HEK293 (cell line): ENCODE measurements around the gene NID1.

Experiments
- KLF1 ChIP-seq: fragments of 450-650 bp; formaldehyde crosslinking; IDR thresholded peaks from 2 replicates; pipeline ENCODE4 v1.5.1; 2016; ENCODE audit warnings: missing biosample characterization, missing genetic modification characterization
- KLF16 ChIP-seq: fragments of 450-650 bp; formaldehyde crosslinking; IDR thresholded peaks from 2 replicates; pipeline ENCODE4 v1.5.1; 2017; ENCODE audit warnings: missing biosample characterization, missing genetic modification characterization
- REPIN1 ChIP-seq: fragments of 450-650 bp; formaldehyde crosslinking; IDR thresholded peaks from 2 replicates; pipeline ENCODE4 v1.5.1; 2017; ENCODE audit warnings: missing biosample characterization, missing genetic modification characterization, low read depth
- TCF7L2 ChIP-seq: IDR thresholded peaks from 2 replicates; pipeline ENCODE4 v1.6.1; 2011; ENCODE audit warnings: low read depth, mild to moderate bottlenecking, inconsistent platforms, low read length, moderate library complexity, borderline replicate concordance
- ZBTB17 ChIP-seq: fragments of 450-650 bp; formaldehyde crosslinking; IDR thresholded peaks from 2 replicates; pipeline ENCODE4 v1.5.1; 2016; ENCODE audit warnings: missing biosample characterization, missing genetic modification characterization
- ZBTB49 ChIP-seq: fragments of 450-650 bp; formaldehyde crosslinking; IDR thresholded peaks from 2 replicates; pipeline ENCODE4 v1.5.1; 2016; ENCODE audit warnings: missing biosample characterization, missing genetic modification characterization, low read depth
- ZBTB6 ChIP-seq: fragments of 450-650 bp; formaldehyde crosslinking; IDR thresholded peaks from 2 replicates; pipeline ENCODE4 v1.5.1; 2017; ENCODE audit warnings: missing biosample characterization, missing genetic modification characterization
- ZFP69B ChIP-seq: fragments of 450-650 bp; formaldehyde crosslinking; IDR thresholded peaks from 2 replicates; pipeline ENCODE4 v1.5.1; 2016; ENCODE audit warnings: missing biosample characterization, missing genetic modification characterization
- ZNF121 ChIP-seq: fragments of 450-650 bp; formaldehyde crosslinking; IDR thresholded peaks from 2 replicates; pipeline ENCODE4 v1.5.1; 2016; ENCODE audit warnings: missing biosample characterization, missing genetic modification characterization
- ZNF169 ChIP-seq: fragments of 450-650 bp; formaldehyde crosslinking; IDR thresholded peaks from 2 replicates; pipeline ENCODE4 v1.5.1; 2016; ENCODE audit warnings: missing biosample characterization, missing genetic modification characterization
- ZNF26 ChIP-seq: fragments of 450-650 bp; formaldehyde crosslinking; IDR thresholded peaks from 2 replicates; pipeline ENCODE4 v1.5.1; 2016; ENCODE audit warnings: missing biosample characterization, missing genetic modification characterization
- ZNF266 ChIP-seq: fragments of 450-650 bp; formaldehyde crosslinking; IDR thresholded peaks from 2 replicates; pipeline ENCODE4 v1.5.1; 2016; ENCODE audit warnings: missing biosample characterization, missing genetic modification characterization, low read depth
- ZNF280D ChIP-seq: fragments of 450-650 bp; formaldehyde crosslinking; IDR thresholded peaks from 2 replicates; pipeline ENCODE4 v1.5.1; 2016; ENCODE audit warnings: missing biosample characterization, missing genetic modification characterization
- ZNF391 ChIP-seq: fragments of 450-650 bp; formaldehyde crosslinking; IDR thresholded peaks from 2 replicates; pipeline ENCODE4 v1.5.1; 2016; ENCODE audit warnings: low read depth, missing biosample characterization, missing genetic modification characterization, borderline replicate concordance
- ZNF426 ChIP-seq: fragments of 450-650 bp; formaldehyde crosslinking; IDR thresholded peaks from 2 replicates; pipeline ENCODE4 v1.5.1; 2017; ENCODE audit warnings: missing biosample characterization, missing genetic modification characterization, mild to moderate bottlenecking, inconsistent platforms, moderate library complexity
- ZNF514 ChIP-seq: fragments of 450-650 bp; formaldehyde crosslinking; IDR thresholded peaks from 2 replicates; pipeline ENCODE4 v1.5.1; 2016; ENCODE audit warnings: missing biosample characterization, missing genetic modification characterization
- ZNF548 ChIP-seq: fragments of 450-650 bp; formaldehyde crosslinking; IDR thresholded peaks from 2 replicates; pipeline ENCODE4 v1.5.1; 2016; ENCODE audit warnings: missing biosample characterization, missing genetic modification characterization
- ZNF555 ChIP-seq: fragments of 450-650 bp; formaldehyde crosslinking; conservative IDR thresholded peaks from 2 replicates; pipeline ENCODE4 v1.5.1; 2017; ENCODE audit warnings: missing biosample characterization, mild to moderate bottlenecking, missing genetic modification characterization, inconsistent platforms
- ZNF561 ChIP-seq: fragments of 450-650 bp; IDR thresholded peaks from 2 replicates; pipeline ENCODE4 v1.5.1; 2018; ENCODE audit warnings: missing biosample characterization, missing genetic modification characterization, borderline replicate concordance
- ZNF580 ChIP-seq: fragments of 450-650 bp; formaldehyde crosslinking; IDR thresholded peaks from 2 replicates; pipeline ENCODE4 v1.5.1; 2016; ENCODE audit warnings: missing biosample characterization, missing genetic modification characterization
- ZNF585B ChIP-seq: fragments of 450-650 bp; formaldehyde crosslinking; IDR thresholded peaks from 2 replicates; pipeline ENCODE4 v1.5.1; 2016; ENCODE audit warnings: missing biosample characterization, missing genetic modification characterization
- ZNF623 ChIP-seq: fragments of 450-650 bp; formaldehyde crosslinking; IDR thresholded peaks from 2 replicates; pipeline ENCODE4 v1.5.1; 2016; ENCODE audit warnings: missing biosample characterization, missing genetic modification characterization
- ZNF701 ChIP-seq: fragments of 450-650 bp; formaldehyde crosslinking; IDR thresholded peaks from 2 replicates; pipeline ENCODE4 v1.5.1; 2016; ENCODE audit warnings: missing biosample characterization, missing genetic modification characterization
- ZNF768 ChIP-seq: fragments of 450-650 bp; formaldehyde crosslinking; IDR thresholded peaks from 2 replicates; pipeline ENCODE4 v1.5.1; 2018; ENCODE audit warnings: missing biosample characterization, mild to moderate bottlenecking, missing genetic modification characterization
- ZNF776 ChIP-seq: fragments of 450-650 bp; formaldehyde crosslinking; IDR thresholded peaks from 2 replicates; pipeline ENCODE4 v1.5.0; 2017; ENCODE audit warnings: missing biosample characterization, missing genetic modification characterization, borderline replicate concordance

NID1 gene

GRCh38 chr1:236085545-236086159 lies 20.8 kb upstream of the NID1 start (continued):
- no peak; the same call in 1 of the 2 replicates for TF ChIP-seq ZNF266 (tag by site-specific recombination)
- TF ChIP-seq KLF1 (tag by site-specific recombination) = no peak
- TF ChIP-seq ZNF768 = no peak; the same call in 1 of the 2 replicates
- TF ChIP-seq ZNF548 (tag by site-specific recombination) = 0 out of 2 replicates have a peak, but pooled peaks have one; percentile 20
- TF ChIP-seq ZNF561 (tag by site-specific recombination) = no peak
- TF ChIP-seq ZNF121 (tag by site-specific recombination) = no peak
- TF ChIP-seq ZNF514 = 0 out of 2 replicates have a peak, but pooled peaks have one; percentile 10
- 0 out of 2 replicates have a peak, but pooled peaks have one; percentile 21 for TF ChIP-seq REPIN1 (tag by site-specific recombination)
- no peak for TF ChIP-seq ZNF585B
- TF ChIP-seq ZNF391 (tag by site-specific recombination) = no peak
- TF ChIP-seq ZNF580 (tag by site-specific recombination) = peak; percentile 27; the same call in 1 of the 2 replicates
- TF ChIP-seq TCF7L2 = no peak
- no peak for TF ChIP-seq ZBTB6 (tag by site-specific recombination)
- peak; percentile 41 for TF ChIP-seq ZNF280D
- no peak for TF ChIP-seq ZNF26 (tag by site-specific recombination)
- TF ChIP-seq ZNF426 (tag by site-specific recombination) = no peak
- no peak for TF ChIP-seq ZFP69B
- no peak for TF ChIP-seq ZBTB17 (tag by site-specific recombination)
- TF ChIP-seq KLF16 (tag by site-specific recombination) = 0 out of 2 replicates have a peak, but pooled peaks have one; percentile 42
- TF ChIP-seq ZBTB49 = no peak
- TF ChIP-seq ZNF776 (tag by site-specific recombination) = no peak
- no peak for TF ChIP-seq ZNF701 (tag by site-specific recombination)
- TF ChIP-seq ZNF555 (tag by site-specific recombination) = no peak
- peak; percentile 100 for TF ChIP-seq ZNF623 (tag by site-specific recombination)
- no peak for TF ChIP-seq ZNF169 (tag by site-specific recombination)
